Ovary (tissue), 3 donors: ENCODE results near the gene CLIP2.

Experiments used
- POLR2A ChIP-seq: fragments of 450-650 bp; IDR thresholded peaks from one replicate; pipeline ENCODE4 v1.6.1; 2017; ENCODE audit warnings: antibody characterized with exemption, mild to moderate bottlenecking, moderate library complexity
- TF ChIP-seq, protein P1 (sequence below), 3 donors: fragments of 450-650 bp in 2 of 3; fragments of 200-600 bp in 1 of 3; IDR thresholded peaks; one replicate each; pipeline versions ENCODE4 v1.5.1 to v1.8.0; 2016 to 2022; ENCODE audit warnings: antibody characterized with exemption in 3 of 3, mild to moderate bottlenecking in 1 of 3
- donor health status: DM: no; HTN: no; CAD: no.

DNA sequence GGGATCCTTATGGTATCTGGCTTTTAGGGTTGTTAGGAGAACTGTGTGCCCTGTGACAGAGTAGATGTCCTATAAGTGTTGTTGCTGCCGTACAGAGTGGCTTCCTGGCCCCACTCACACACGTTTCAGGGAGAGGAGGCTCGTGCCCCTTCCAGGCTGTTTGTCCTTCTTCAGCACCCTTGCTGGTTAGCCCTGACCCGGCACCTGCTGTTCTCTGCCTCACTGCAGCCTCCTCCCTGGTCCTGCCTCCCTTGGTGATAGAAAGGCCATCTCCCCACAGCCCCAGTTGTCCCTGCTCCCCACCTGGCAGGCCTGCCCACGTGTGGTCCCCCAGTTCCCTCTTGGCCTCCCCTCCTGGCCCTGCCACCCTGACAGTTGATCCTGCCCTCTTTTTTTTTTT, 2.3 kb downstream of the CLIP2 start:
- TF ChIP-seq, protein P1, sequence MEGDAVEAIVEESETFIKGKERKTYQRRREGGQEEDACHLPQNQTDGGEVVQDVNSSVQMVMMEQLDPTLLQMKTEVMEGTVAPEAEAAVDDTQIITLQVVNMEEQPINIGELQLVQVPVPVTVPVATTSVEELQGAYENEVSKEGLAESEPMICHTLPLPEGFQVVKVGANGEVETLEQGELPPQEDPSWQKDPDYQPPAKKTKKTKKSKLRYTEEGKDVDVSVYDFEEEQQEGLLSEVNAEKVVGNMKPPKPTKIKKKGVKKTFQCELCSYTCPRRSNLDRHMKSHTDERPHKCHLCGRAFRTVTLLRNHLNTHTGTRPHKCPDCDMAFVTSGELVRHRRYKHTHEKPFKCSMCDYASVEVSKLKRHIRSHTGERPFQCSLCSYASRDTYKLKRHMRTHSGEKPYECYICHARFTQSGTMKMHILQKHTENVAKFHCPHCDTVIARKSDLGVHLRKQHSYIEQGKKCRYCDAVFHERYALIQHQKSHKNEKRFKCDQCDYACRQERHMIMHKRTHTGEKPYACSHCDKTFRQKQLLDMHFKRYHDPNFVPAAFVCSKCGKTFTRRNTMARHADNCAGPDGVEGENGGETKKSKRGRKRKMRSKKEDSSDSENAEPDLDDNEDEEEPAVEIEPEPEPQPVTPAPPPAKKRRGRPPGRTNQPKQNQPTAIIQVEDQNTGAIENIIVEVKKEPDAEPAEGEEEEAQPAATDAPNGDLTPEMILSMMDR (IDR thresholded peaks at IDR 0.05) = no peak
- TF ChIP-seq POLR2A = no peak
